ENCODE results near the gene RNF39.

GRCh38 chr6:30092852-30093543 lies 17.4 kb upstream of the RNF39 start:
- TF ChIP-seq EZH2 (IDR thresholded peaks at IDR 0.05; ENCODE audit: borderline replicate concordance, low read length) (no peak), CTCF (IDR thresholded peaks at IDR 0.05; ENCODE audit: low read length) (no peak)

Measured in OCI-LY1 (cell line).